ENCODE data around the gene TMEM91.

GRCh38 chr19:41367848-41368301 lies 8.5 kb upstream of the TMEM91 start:
- TF ChIP-seq POLR2AphosphoS5 (IDR thresholded peaks at IDR 0.05; ENCODE audit: low read depth, low read length) (no peak), SIN3A (IDR thresholded peaks at IDR 0.05; ENCODE audit: borderline replicate concordance, insufficient read depth, low read length) (no peak), TAF1 (IDR thresholded peaks at IDR 0.05; ENCODE audit: borderline replicate concordance, insufficient read depth, low read length) (no peak), REST (IDR thresholded peaks at IDR 0.05; ENCODE audit: insufficient read depth in 1 of 2, low read depth in 2 of 2, low read length in 2 of 2) (no peak), FOXP2 (optimal IDR thresholded peaks at IDR 0.05; ENCODE audit: borderline replicate concordance, extremely low read depth, extremely low read length, insufficient read depth) (no peak)

Data from PFSK-1 (cell line).